ENCODE measurements around the gene PUDP.
"Not testable (repeated sequence)": the region's sequence is repeated elsewhere in the genome, so short reads cannot be mapped to it uniquely, and the experiment has no call there.

The PUDP gene

GRCh38 chrX:7055386-7056137 is 92.4 kb downstream of the PUDP start:
- Histone ChIP-seq H3K27me3 (ENCODE audit: insufficient read depth, low read length) (no peaks in the 10 kb centered on the region), H3K4me3 (ENCODE audit: low read length) (no peak overlapping the region), H3K27ac (ENCODE audit: low read depth, low read length) (no peak overlapping the region), H3K36me3 (ENCODE audit: insufficient read depth, low read length) (no peaks in the 10 kb centered on the region), H3K4me1 (ENCODE audit: insufficient read depth, low read length) (no peaks in the 10 kb centered on the region), H3K9ac (ENCODE audit: low read depth, low read length) (no peak overlapping the region), H3K9me3 (ENCODE audit: insufficient read depth, low read depth, low read length) (no peaks in the 10 kb centered on the region)
- 95% methylated on average over 8 of the region's 10 CpGs for WGBS

GRCh38 chrX:7054219-7055216 is 93.4 kb downstream of the PUDP start:
- H3K27ac ChIP-seq (ENCODE audit: low read depth, low read length): no peak overlapping the region
- 0 out of 2 replicates have a peak, but pooled peaks cover 4% of the 10 kb centered on the region for H3K4me1 ChIP-seq (ENCODE audit: insufficient read depth, low read length)
- no peaks in the 10 kb centered on the region for H3K27me3 ChIP-seq (ENCODE audit: insufficient read depth, low read length)
- 0 out of 2 replicates have a peak, but pooled peaks cover 3% of the 10 kb centered on the region for H3K36me3 ChIP-seq (ENCODE audit: insufficient read depth, low read length)
- H3K9ac ChIP-seq (ENCODE audit: low read depth, low read length): no peak overlapping the region
- H3K9me3 ChIP-seq (ENCODE audit: insufficient read depth, low read depth, low read length): no peaks in the 10 kb centered on the region
- no peak overlapping the region for H3K4me3 ChIP-seq (ENCODE audit: low read length)
- 94% methylated on average over 12 of the region's 14 CpGs for WGBS

GRCh38 chrX:7052541-7052940 is 95.4 kb downstream of the PUDP start:
- Histone ChIP-seq H3K4me1 (ENCODE audit: insufficient read depth, low read length) (0 out of 2 replicates have a peak, but pooled peaks cover 4% of the 10 kb centered on the region), H3K4me3 (ENCODE audit: low read length) (no peak overlapping the region), H3K27ac (ENCODE audit: low read depth, low read length) (no peak overlapping the region), H3K27me3 (ENCODE audit: insufficient read depth, low read length) (no peaks in the 10 kb centered on the region), H3K9ac (ENCODE audit: low read depth, low read length) (no peak overlapping the region), H3K36me3 (ENCODE audit: insufficient read depth, low read length) (0 out of 2 replicates have a peak, but pooled peaks cover 5% of the 10 kb centered on the region), H3K9me3 (ENCODE audit: insufficient read depth, low read depth, low read length) (no peaks in the 10 kb centered on the region)
- 96% methylated on average over 6 of the region's 6 CpGs for WGBS

- WGBS: 78% methylated on average over 11 of the region's 11 CpGs
- Histone ChIP-seq H3K36me3 (ENCODE audit: insufficient read depth, low read length) (0 out of 2 replicates have a peak, but pooled peaks cover 5% of the 10 kb centered on the region), H3K27me3 (ENCODE audit: insufficient read depth, low read length) (no peaks in the 10 kb centered on the region), H3K9me3 (ENCODE audit: insufficient read depth, low read depth, low read length) (no peaks in the 10 kb centered on the region), H3K4me1 (ENCODE audit: insufficient read depth, low read length) (0 out of 2 replicates have a peak, but pooled peaks cover 4% of the 10 kb centered on the region), H3K4me3 (ENCODE audit: low read length) (no peak overlapping the region), H3K9ac (ENCODE audit: low read depth, low read length) (no peak overlapping the region), H3K27ac (ENCODE audit: low read depth, low read length) (no peak overlapping the region)
These were observed 97.7 kb downstream of the PUDP start for GRCh38 chrX:7050271-7050670.

- H3K27me3 ChIP-seq (ENCODE audit: insufficient read depth, low read length): no peaks in the 10 kb centered on the region
- H3K27ac ChIP-seq (ENCODE audit: low read depth, low read length): no peak overlapping the region
- H3K4me3 ChIP-seq (ENCODE audit: low read length): no peak overlapping the region
- no peak overlapping the region for H3K9ac ChIP-seq (ENCODE audit: low read depth, low read length)
- WGBS: 96% methylated on average over 3 of the region's 4 CpGs
- no peaks in the 10 kb centered on the region for H3K9me3 ChIP-seq (ENCODE audit: insufficient read depth, low read depth, low read length)
- H3K4me1 ChIP-seq (ENCODE audit: insufficient read depth, low read length): 0 out of 2 replicates have a peak, but pooled peaks cover 4% of the 10 kb centered on the region
- H3K36me3 ChIP-seq (ENCODE audit: insufficient read depth, low read length): 0 out of 2 replicates have a peak, but pooled peaks cover 5% of the 10 kb centered on the region
These were observed 100.0 kb downstream of the PUDP start for GRCh38 chrX:7047951-7048350.

GRCh38 chrX:7045238-7045955 is 102.6 kb downstream of the PUDP start:
- Histone ChIP-seq H3K9ac (ENCODE audit: low read depth, low read length) (no peak overlapping the region), H3K4me1 (ENCODE audit: insufficient read depth, low read length) (0 out of 2 replicates have a peak, but pooled peaks cover 4% of the 10 kb centered on the region), H3K36me3 (ENCODE audit: insufficient read depth, low read length) (0 out of 2 replicates have a peak, but pooled peaks cover 5% of the 10 kb centered on the region), H3K27me3 (ENCODE audit: insufficient read depth, low read length) (no peaks in the 10 kb centered on the region), H3K4me3 (ENCODE audit: low read length) (no peak overlapping the region), H3K9me3 (ENCODE audit: insufficient read depth, low read depth, low read length) (no peaks in the 10 kb centered on the region), H3K27ac (ENCODE audit: low read depth, low read length) (no peak overlapping the region)
- 89% methylated on average over 3 of the region's 4 CpGs for WGBS

- not testable (repeated sequence) for H3K4me3 ChIP-seq (ENCODE audit: low read length); H3K9me3 ChIP-seq (ENCODE audit: insufficient read depth, low read depth, low read length); H3K27me3 ChIP-seq (ENCODE audit: insufficient read depth, low read length); H3K9ac ChIP-seq (ENCODE audit: low read depth, low read length); H3K4me1 ChIP-seq (ENCODE audit: insufficient read depth, low read length); H3K27ac ChIP-seq (ENCODE audit: low read depth, low read length); H3K36me3 ChIP-seq (ENCODE audit: insufficient read depth, low read length)
- WGBS: 91% methylated on average over 1 of the region's 3 CpGs
These were observed 104.0 kb downstream of the PUDP start for GRCh38 chrX:7043796-7044433.

GRCh38 chrX:7028246-7028645 is 119.7 kb downstream of the PUDP start:
- 95% methylated on average over 5 of the region's 5 CpGs for WGBS

GRCh38 chrX:7027071-7027470 is 120.9 kb downstream of the PUDP start:
- H3K36me3 ChIP-seq (ENCODE audit: insufficient read depth, low read length): no peaks in the 10 kb centered on the region
- H3K9ac ChIP-seq (ENCODE audit: low read depth, low read length): no peak overlapping the region
- H3K9me3 ChIP-seq (ENCODE audit: insufficient read depth, low read depth, low read length): no peaks in the 10 kb centered on the region
- no peaks in the 10 kb centered on the region for H3K27me3 ChIP-seq (ENCODE audit: insufficient read depth, low read length)
- H3K4me1 ChIP-seq (ENCODE audit: insufficient read depth, low read length): no peaks in the 10 kb centered on the region
- 96% methylated on average over 8 of the region's 8 CpGs for WGBS
- H3K27ac ChIP-seq (ENCODE audit: low read depth, low read length): no peak overlapping the region
- H3K4me3 ChIP-seq (ENCODE audit: low read length): no peak overlapping the region

More at GRCh38 chrX:7028246-7028645, 119.7 kb downstream of the PUDP start:
- H3K9ac ChIP-seq (ENCODE audit: low read depth, low read length): no peak overlapping the region
- no peaks in the 10 kb centered on the region for H3K9me3 ChIP-seq (ENCODE audit: insufficient read depth, low read depth, low read length)
- no peaks in the 10 kb centered on the region for H3K36me3 ChIP-seq (ENCODE audit: insufficient read depth, low read length)
- no peak overlapping the region for H3K27ac ChIP-seq (ENCODE audit: low read depth, low read length)
- no peak overlapping the region for H3K4me3 ChIP-seq (ENCODE audit: low read length)
- no peaks in the 10 kb centered on the region for H3K27me3 ChIP-seq (ENCODE audit: insufficient read depth, low read length)
- no peaks in the 10 kb centered on the region for H3K4me1 ChIP-seq (ENCODE audit: insufficient read depth, low read length)

- H3K27ac ChIP-seq (ENCODE audit: low read depth, low read length); H3K36me3 ChIP-seq (ENCODE audit: insufficient read depth, low read length); H3K27me3 ChIP-seq (ENCODE audit: insufficient read depth, low read length); H3K9me3 ChIP-seq (ENCODE audit: insufficient read depth, low read depth, low read length); H3K4me3 ChIP-seq (ENCODE audit: low read length); H3K4me1 ChIP-seq (ENCODE audit: insufficient read depth, low read length); H3K9ac ChIP-seq (ENCODE audit: low read depth, low read length): not testable (repeated sequence)
- WGBS: 90% methylated on average over 5 of the region's 5 CpGs
These were observed 121.6 kb downstream of the PUDP start for GRCh38 chrX:7026365-7026764.

Data from HUES64 (cell line).